ENCODE results near the gene PDE4D.

Gene PDE4D

GRCh38 chr5:59716966-59717500, 176.5 kb downstream of the PDE4D start:
- Histone ChIP-seq H4K20me1 (ENCODE audit: insufficient read depth, low read length) (no peaks in the 10 kb centered on the region), H3K9me3 (replicated peaks; ENCODE audit: insufficient read depth, low read length) (no peaks in the 10 kb centered on the region), H3K4me1 (ENCODE audit: low read length) (no peaks in the 10 kb centered on the region), H3K27me3 (replicated peaks; ENCODE audit: insufficient read depth, low read length) (no peaks in the 10 kb centered on the region), H3K4me2 (ENCODE audit: low read depth, low read length) (no peak overlapping the region), H2AFZ (ENCODE audit: low read length) (no peak overlapping the region), H3K36me3 (replicated peaks; ENCODE audit: insufficient read depth, low read length) (no peaks in the 10 kb centered on the region), H3K79me2 (ENCODE audit: low read length) (no peaks in the 10 kb centered on the region), H3F3A (ENCODE audit: insufficient read depth, low read length) (no peaks in the 10 kb centered on the region), H3K4me3 (ENCODE audit: low read length) (no peak overlapping the region), H3K9me2 (replicated peaks; ENCODE audit: insufficient read depth, low read length) (no peaks in the 10 kb centered on the region), H3K9ac (ENCODE audit: low read length) (no peak overlapping the region), H3K27ac (ENCODE audit: low read length) (no peak overlapping the region)
- no peak for DNase-seq
- no peak for TF ChIP-seq EZH2 (optimal IDR thresholded peaks at IDR 0.05; ENCODE audit: low read depth, low read length)
- no peak for TF ChIP-seq EZH2phosphoT487 (IDR thresholded peaks at IDR 0.05; ENCODE audit: low read length)
- TF ChIP-seq CTCF (IDR thresholded peaks at IDR 0.05; ENCODE audit: low read length), result no peak

- no peak overlapping the region for H3K9ac ChIP-seq (ENCODE audit: low read length)
- no peak overlapping the region for H3K4me2 ChIP-seq (ENCODE audit: low read depth, low read length)
- H4K20me1 ChIP-seq (ENCODE audit: insufficient read depth, low read length), result no peaks in the 10 kb centered on the region
- H3K4me3 ChIP-seq (ENCODE audit: low read length), result no peak overlapping the region
- H3K4me1 ChIP-seq (ENCODE audit: low read length), result no peaks in the 10 kb centered on the region
- TF ChIP-seq CTCF (IDR thresholded peaks at IDR 0.05; ENCODE audit: low read length) (no peak), EZH2phosphoT487 (IDR thresholded peaks at IDR 0.05; ENCODE audit: low read length) (no peak), EZH2 (optimal IDR thresholded peaks at IDR 0.05; ENCODE audit: low read depth, low read length) (no peak)
- no peaks in the 10 kb centered on the region for H3K9me2 ChIP-seq (replicated peaks; ENCODE audit: insufficient read depth, low read length)
- H3K27me3 ChIP-seq (replicated peaks; ENCODE audit: insufficient read depth, low read length), result no peaks in the 10 kb centered on the region
- H2AFZ ChIP-seq (ENCODE audit: low read length), result no peak overlapping the region
- no peak overlapping the region for H3K27ac ChIP-seq (ENCODE audit: low read length)
- H3K36me3 ChIP-seq (replicated peaks; ENCODE audit: insufficient read depth, low read length), result no peaks in the 10 kb centered on the region
- no peaks in the 10 kb centered on the region for H3K79me2 ChIP-seq (ENCODE audit: low read length)
- DNase-seq, result no peak
- no peaks in the 10 kb centered on the region for H3F3A ChIP-seq (ENCODE audit: insufficient read depth, low read length)
- no peaks in the 10 kb centered on the region for H3K9me3 ChIP-seq (replicated peaks; ENCODE audit: insufficient read depth, low read length)
Observed at GRCh38 chr5:59716029-59716428, 177.5 kb downstream of the PDE4D start.

- Histone ChIP-seq H3K9ac (ENCODE audit: low read length) (no peak overlapping the region), H3K9me2 (replicated peaks; ENCODE audit: insufficient read depth, low read length) (no peaks in the 10 kb centered on the region), H3K9me3 (replicated peaks; ENCODE audit: insufficient read depth, low read length) (no peaks in the 10 kb centered on the region), H3K79me2 (ENCODE audit: low read length) (no peaks in the 10 kb centered on the region), H2AFZ (ENCODE audit: low read length) (no peak overlapping the region), H3K4me3 (ENCODE audit: low read length) (no peak overlapping the region), H3K36me3 (replicated peaks; ENCODE audit: insufficient read depth, low read length) (no peaks in the 10 kb centered on the region), H3K4me1 (ENCODE audit: low read length) (no peaks in the 10 kb centered on the region), H3F3A (ENCODE audit: insufficient read depth, low read length) (no peaks in the 10 kb centered on the region), H3K4me2 (ENCODE audit: low read depth, low read length) (no peak overlapping the region), H4K20me1 (ENCODE audit: insufficient read depth, low read length) (no peaks in the 10 kb centered on the region), H3K27ac (ENCODE audit: low read length) (no peak overlapping the region), H3K27me3 (replicated peaks; ENCODE audit: insufficient read depth, low read length) (no peaks in the 10 kb centered on the region)
- TF ChIP-seq CTCF (IDR thresholded peaks at IDR 0.05; ENCODE audit: low read length) (no peak), EZH2phosphoT487 (IDR thresholded peaks at IDR 0.05; ENCODE audit: low read length) (no peak), EZH2 (optimal IDR thresholded peaks at IDR 0.05; ENCODE audit: low read depth, low read length) (no peak)
- DNase-seq, result no peak
Observed at GRCh38 chr5:59715228-59715627, 178.3 kb downstream of the PDE4D start.

Measured in MM.1S (cell line).